Measurements from ENCODE around the gene TRIM49C.
"Not testable (repeated sequence)": the region's sequence is repeated elsewhere in the genome, so short reads cannot be mapped to it uniquely, and the experiment has no call there.

TRIM49C gene

GRCh38 chr11:90030806-90031205 lies at the start of gene TRIM49C:
Gene TRIM49C (plus strand): TSS chr11:90031106. CDS start chr11:90035212, 4,106 bp downstream.
- not testable (repeated sequence) for DNase-seq (ENCODE audit: low read depth)

GRCh38 chr11:90024184-90024583 lies 6.7 kb upstream of the TRIM49C start:
- not testable (repeated sequence) for DNase-seq (ENCODE audit: low read depth)

- not testable (repeated sequence) for DNase-seq (ENCODE audit: low read depth)
Measured at GRCh38 chr11:90051591-90052209, 20.8 kb downstream of the TRIM49C start.

GRCh38 chr11:90052311-90052710 lies 21.4 kb downstream of the TRIM49C start:
- DNase-seq (ENCODE audit: low read depth) = not testable (repeated sequence)

GRCh38 chr11:90053545-90053944 lies 22.6 kb downstream of the TRIM49C start:
- not testable (repeated sequence) for DNase-seq (ENCODE audit: low read depth)

GRCh38 chr11:90085650-90086049 lies 54.7 kb downstream of the TRIM49C start, which contains the start of gene UBTFL1:
Gene UBTFL1 (plus strand): TSS chr11:90085950. CDS start chr11:90085950, 0 bp downstream.
- not testable (repeated sequence) for DNase-seq (ENCODE audit: low read depth)

GRCh38 chr11:90088731-90089130 lies 57.8 kb downstream of the TRIM49C start:
- DNase-seq (ENCODE audit: low read depth) = not testable (repeated sequence)
